Lower leg skin (tissue), 3 donors: Measurements from ENCODE around the gene TNFRSF13B.
"Not testable (repeated sequence)": the region's sequence is repeated elsewhere in the genome, so short reads cannot be mapped to it uniquely, and the experiment has no call there.

Source experiments
- CTCF ChIP-seq, 3 donors: fragments of 450-650 bp; IDR thresholded peaks; one replicate each; pipeline ENCODE4 v1.5.1; 2016; ENCODE audit warnings: antibody characterized with exemption in 3 of 3, mild to moderate bottlenecking in 3 of 3, moderate library complexity in 2 of 3
- POLR2A ChIP-seq, 2 donors: fragments of 450-650 bp; IDR thresholded peaks; one replicate each; pipeline ENCODE4 v1.6.1; 2016 to 2017; ENCODE audit warnings: antibody characterized with exemption in 2 of 2, mild to moderate bottlenecking in 1 of 2, moderate library complexity in 1 of 2

GRCh38 chr17:16973043-16973442 is 1.1 kb upstream of the TNFRSF13B start:
- TF ChIP-seq CTCF, POLR2A (IDR thresholded peaks at IDR 0.05): not testable (repeated sequence)
